Measurements from ENCODE around the gene SAMD15.

SAMD15 gene

GRCh38 chr14:77416836-77417235 lies 39.7 kb downstream of the SAMD15 start:
- Histone ChIP-seq H3K4me2 (ENCODE audit: low read length) (no peak overlapping the region), H2AFZ (ENCODE audit: low read length) (no peak overlapping the region)

GRCh38 chr14:77421201-77421600 lies 44.0 kb downstream of the SAMD15 start:
- no peaks in the 10 kb centered on the region for H3K9me2 ChIP-seq (ENCODE audit: low read depth, low read length)
- no peak overlapping the region for H3K9ac ChIP-seq (ENCODE audit: low read length)
- peaks cover 44% of the 10 kb centered on the region for H3K36me3 ChIP-seq (ENCODE audit: insufficient read depth, low read length)
- TF ChIP-seq EZH2 (IDR thresholded peaks at IDR 0.05; ENCODE audit: borderline replicate concordance, low read length) (no peak), CTCF (IDR thresholded peaks at IDR 0.05; ENCODE audit: low read length) (no peak)
- no peak overlapping the region for H3K4me3 ChIP-seq (ENCODE audit: low read depth, low read length, poor library complexity, severe bottlenecking)
- H3K27ac ChIP-seq (ENCODE audit: low read depth, low read length, poor library complexity, severe bottlenecking): no peak overlapping the region
- no peak overlapping the region for H2AFZ ChIP-seq (ENCODE audit: low read length)
- H3K27me3 ChIP-seq (ENCODE audit: insufficient read depth, low read length): no peaks in the 10 kb centered on the region
- H3F3A ChIP-seq (ENCODE audit: insufficient read depth, low read length): no peaks in the 10 kb centered on the region
- H3K4me1 ChIP-seq (ENCODE audit: insufficient read depth, low read length, severe bottlenecking): no peaks in the 10 kb centered on the region
- no peak overlapping the region for H3K4me2 ChIP-seq (ENCODE audit: low read length)
- H3K9me3 ChIP-seq (ENCODE audit: low read length): peaks cover 5% of the 10 kb centered on the region; the same call in 1 of the 2 replicates
- no peaks in the 10 kb centered on the region for H4K20me1 ChIP-seq (ENCODE audit: insufficient read depth, low read length)
- H3K79me2 ChIP-seq (ENCODE audit: insufficient read depth, low read length): no peaks in the 10 kb centered on the region

More at GRCh38 chr14:77416836-77417235, 39.7 kb downstream of the SAMD15 start:
- Histone ChIP-seq H3K9me3 (ENCODE audit: low read length) (peaks cover 5% of the 10 kb centered on the region; the same call in 1 of the 2 replicates), H3K79me2 (ENCODE audit: insufficient read depth, low read length) (no peaks in the 10 kb centered on the region), H3F3A (ENCODE audit: insufficient read depth, low read length) (no peaks in the 10 kb centered on the region), H3K36me3 (ENCODE audit: insufficient read depth, low read length) (peaks cover 2% of the 10 kb centered on the region; the same call in 1 of the 2 replicates), H3K4me3 (ENCODE audit: low read depth, low read length, poor library complexity, severe bottlenecking) (no peak overlapping the region), H3K9ac (ENCODE audit: low read length) (no peak overlapping the region), H3K9me2 (ENCODE audit: low read depth, low read length) (no peaks in the 10 kb centered on the region), H3K4me1 (ENCODE audit: insufficient read depth, low read length, severe bottlenecking) (no peaks in the 10 kb centered on the region), H3K27me3 (ENCODE audit: insufficient read depth, low read length) (no peaks in the 10 kb centered on the region), H4K20me1 (ENCODE audit: insufficient read depth, low read length) (no peaks in the 10 kb centered on the region), H3K27ac (ENCODE audit: low read depth, low read length, poor library complexity, severe bottlenecking) (no peak overlapping the region)
- no peak for TF ChIP-seq EZH2 (IDR thresholded peaks at IDR 0.05; ENCODE audit: borderline replicate concordance, low read length)
- no peak for TF ChIP-seq CTCF (IDR thresholded peaks at IDR 0.05; ENCODE audit: low read length)

GRCh38 chr14:77423423-77423822 lies 46.2 kb downstream of the SAMD15 start, which contains the start of gene NOXRED1:
Gene NOXRED1 (minus strand): TSS chr14:77423523. CDS start chr14:77422889, 634 bp downstream.
- no peak within 1 kb of the TSS for H3K9ac ChIP-seq (ENCODE audit: low read length)
- H3K27me3 ChIP-seq (ENCODE audit: insufficient read depth, low read length): no peaks in the 10 kb centered on the region
- H3K4me1 ChIP-seq (ENCODE audit: insufficient read depth, low read length, severe bottlenecking): no peaks in the 10 kb centered on the region
- H3K9me3 ChIP-seq (ENCODE audit: low read length): peaks cover 5% of the 10 kb centered on the region; the same call in 1 of the 2 replicates
- no peak within 1 kb of the TSS for H3K27ac ChIP-seq (ENCODE audit: low read depth, low read length, poor library complexity, severe bottlenecking)
- no peak within 1 kb of the TSS for H3K4me3 ChIP-seq (ENCODE audit: low read depth, low read length, poor library complexity, severe bottlenecking)
- no peak within 1 kb of the TSS for H3K4me2 ChIP-seq (ENCODE audit: low read length)
- H2AFZ ChIP-seq (ENCODE audit: low read length): no peak within 1 kb of the TSS
- no peaks in the 10 kb centered on the region for H3K79me2 ChIP-seq (ENCODE audit: insufficient read depth, low read length)
- no peaks in the 10 kb centered on the region for H3K9me2 ChIP-seq (ENCODE audit: low read depth, low read length)
- peaks cover 65% of the 10 kb centered on the region for H3K36me3 ChIP-seq (ENCODE audit: insufficient read depth, low read length)
- H3F3A ChIP-seq (ENCODE audit: insufficient read depth, low read length): no peaks in the 10 kb centered on the region
- no peaks in the 10 kb centered on the region for H4K20me1 ChIP-seq (ENCODE audit: insufficient read depth, low read length)
- TF ChIP-seq CTCF (IDR thresholded peaks at IDR 0.05; ENCODE audit: low read length) (no peak), EZH2 (IDR thresholded peaks at IDR 0.05; ENCODE audit: borderline replicate concordance, low read length) (no peak)
